Subcutaneous abdominal adipose tissue (tissue), 5 donors: ENCODE measurements around the gene SOBP.

Experiments used
- H3K27ac ChIP-seq: one replicate; pipeline ENCODE4 v1.7.0; 2013; ENCODE audit warnings: low read depth, mild to moderate bottlenecking, inconsistent platforms, low read length, moderate library complexity
- H3K27me3 ChIP-seq, 5 donors: one replicate each; pipeline ENCODE4 v1.7.0; 2013; ENCODE audit warnings: low read length in 5 of 5, inconsistent platforms in 1 of 5; ENCODE audit not compliant: control insufficient read depth in 5 of 5, insufficient read depth in 4 of 5
- H3K36me3 ChIP-seq, 5 donors: one replicate each; pipeline ENCODE4 v1.7.0; 2013; ENCODE audit warnings: low read length in 5 of 5; ENCODE audit not compliant: control insufficient read depth in 5 of 5, insufficient read depth in 5 of 5
- H3K4me1 ChIP-seq, 5 donors: one replicate each; pipeline ENCODE4 v1.7.0; 2013; ENCODE audit warnings: low read length in 5 of 5, mild to moderate bottlenecking in 3 of 5, moderate library complexity in 1 of 5; ENCODE audit not compliant: control insufficient read depth in 5 of 5, insufficient read depth in 5 of 5
- H3K4me3 ChIP-seq, 5 donors: one replicate each; pipeline ENCODE4 v1.7.0; 2013; ENCODE audit warnings: low read length in 5 of 5, low read depth in 1 of 5
- H3K9ac ChIP-seq, 5 donors: one replicate each; pipeline ENCODE4 v1.7.0; 2013; ENCODE audit warnings: low read length in 5 of 5, mild to moderate bottlenecking in 4 of 5, moderate library complexity in 3 of 5
- H3K9me3 ChIP-seq, 5 donors: one replicate each; pipeline ENCODE4 v1.7.0; 2013; ENCODE audit warnings: low read length in 5 of 5; ENCODE audit not compliant: control insufficient read depth in 5 of 5
- donor health status: healthy.
- donor health status: healthy.
- donor health status: healthy.
- donor health status: healthy.
- donor health status: healthy.

SOBP gene

DNA sequence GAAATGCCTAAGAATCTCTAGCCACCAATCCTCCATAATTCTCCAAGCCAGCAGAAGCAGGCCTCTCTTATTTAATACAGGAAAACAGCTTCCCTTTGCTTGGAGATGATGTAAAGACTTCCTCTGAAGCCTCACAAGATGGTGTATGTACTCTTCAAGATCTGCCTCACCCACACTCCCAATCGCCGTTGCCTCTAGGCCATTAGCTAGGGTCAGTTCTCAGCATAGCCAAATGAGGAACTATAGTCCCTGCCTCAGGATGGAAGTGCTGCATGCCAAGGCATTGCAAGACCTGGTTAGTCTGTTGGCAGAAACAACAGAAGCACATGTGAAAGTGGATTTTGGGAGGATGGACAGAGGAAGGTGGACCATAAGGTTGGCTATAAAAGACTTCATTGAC lies 195.1 kb downstream of the SOBP start:
- H3K27ac ChIP-seq: no peak overlapping the region
- H3K9ac ChIP-seq: no peak overlapping the region
- peaks cover 0 to 9% (median 4%) of the 10 kb centered on the region in 5 donors for H3K27me3 ChIP-seq
- no peak overlapping the region for H3K4me3 ChIP-seq
- peaks cover 0 to 13% (median 5%) of the 10 kb centered on the region in 5 donors for H3K9me3 ChIP-seq
- peaks cover 0 to 7% (median 2%) of the 10 kb centered on the region in 5 donors for H3K4me1 ChIP-seq
- no peaks in the 10 kb centered on the region for H3K36me3 ChIP-seq

DNA sequence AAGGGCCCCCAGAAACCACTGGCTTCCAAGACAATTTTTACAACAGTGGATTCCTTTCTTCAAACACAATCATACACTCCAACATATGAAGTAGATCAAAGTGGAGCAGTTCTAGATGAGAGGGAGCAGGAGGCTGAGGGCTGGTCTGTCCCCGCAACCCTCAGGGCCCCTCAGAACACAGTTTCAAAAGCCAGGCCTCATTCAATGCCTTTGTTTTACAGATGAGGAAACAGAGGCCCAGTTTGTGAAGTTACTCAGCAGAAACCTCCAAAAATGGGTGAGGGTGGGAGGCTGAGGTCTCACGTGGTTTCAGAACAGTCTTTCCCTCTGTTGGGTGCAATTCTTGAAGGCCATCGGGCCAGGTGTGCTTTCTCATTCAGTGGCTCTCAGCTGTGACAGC lies 199.3 kb downstream of the SOBP start:
- Histone ChIP-seq H3K27ac (no peak overlapping the region), H3K9ac (no peak overlapping the region), H3K27me3 (peaks cover 0 to 15% (median 4%) of the 10 kb centered on the region in 5 donors), H3K4me3 (no peak overlapping the region), H3K36me3 (no peaks in the 10 kb centered on the region), H3K9me3 (peaks cover 0 to 6% (median 0%) of the 10 kb centered on the region in 5 donors), H3K4me1 (peaks cover 2 to 18% (median 6%) of the 10 kb centered on the region in 5 donors)

DNA sequence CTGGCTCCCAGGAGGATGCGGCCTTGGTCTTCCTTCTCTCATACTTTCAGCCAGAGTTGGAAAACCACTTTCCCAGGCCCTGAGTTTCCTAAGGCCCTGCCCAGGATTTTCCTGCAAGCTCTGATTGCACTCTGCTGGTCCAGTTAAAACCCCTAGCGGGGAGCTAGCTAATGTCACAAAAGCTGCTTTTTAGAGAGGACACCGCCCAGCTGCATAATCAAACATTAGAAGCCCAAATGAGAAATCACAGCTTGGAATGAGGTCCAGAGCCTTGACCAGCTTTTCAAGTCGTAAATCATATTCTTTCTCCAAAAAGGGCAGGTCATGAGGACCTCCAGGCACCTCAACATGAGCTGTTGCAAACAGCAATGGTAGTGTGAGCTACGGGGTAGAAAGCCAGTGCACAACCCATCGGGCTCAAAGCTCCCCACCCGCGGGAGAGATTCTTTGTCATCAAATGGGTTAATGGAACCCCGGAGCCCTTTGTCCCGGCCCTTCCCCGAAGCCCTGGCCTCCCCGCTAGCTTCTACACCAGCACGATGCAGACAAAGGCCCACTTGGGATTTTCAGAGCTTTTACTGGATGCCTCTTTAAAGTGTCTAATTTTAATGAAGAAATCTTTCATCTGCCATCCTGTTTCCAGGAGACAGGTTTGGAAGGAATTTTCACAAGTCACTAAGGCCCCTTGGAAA lies 200.2 kb downstream of the SOBP start:
- no peak overlapping the region for H3K9ac ChIP-seq
- no peak overlapping the region for H3K4me3 ChIP-seq
- peaks cover 2 to 18% (median 6%) of the 10 kb centered on the region in 5 donors for H3K4me1 ChIP-seq
- H3K27ac ChIP-seq: no peak overlapping the region
- peaks cover 0 to 5% (median 0%) of the 10 kb centered on the region in 5 donors for H3K9me3 ChIP-seq
- H3K27me3 ChIP-seq: peaks cover 0 to 15% (median 4%) of the 10 kb centered on the region in 5 donors
- H3K36me3 ChIP-seq: no peaks in the 10 kb centered on the region

DNA sequence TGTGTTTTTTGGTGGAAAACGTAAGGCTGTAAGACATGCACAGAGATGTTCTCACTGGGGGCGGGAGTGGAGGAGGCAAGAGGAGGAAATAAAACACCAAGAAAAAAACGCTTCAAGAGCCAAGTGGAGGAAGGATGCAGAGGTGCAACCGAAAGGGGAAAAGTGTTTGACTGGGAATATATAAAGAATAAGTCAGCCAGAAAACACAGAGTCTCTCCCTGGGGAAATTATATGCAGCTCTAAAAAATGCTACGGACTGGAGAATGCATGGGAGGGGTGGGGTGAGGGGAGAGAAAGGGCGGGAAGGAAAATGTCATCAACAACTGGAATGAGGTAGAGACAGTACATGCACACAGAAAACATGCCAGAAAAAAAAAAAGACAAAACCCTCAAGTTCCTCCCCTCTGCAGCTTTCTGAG lies 200.7 kb downstream of the SOBP start:
- Histone ChIP-seq H3K36me3 (no peaks in the 10 kb centered on the region), H3K27ac (no peak overlapping the region), H3K9me3 (peaks cover 0 to 4% (median 0%) of the 10 kb centered on the region in 5 donors), H3K9ac (no peak overlapping the region), H3K27me3 (peaks cover 0 to 15% (median 4%) of the 10 kb centered on the region in 5 donors), H3K4me3 (no peak overlapping the region), H3K4me1 (peaks cover 2 to 18% (median 6%) of the 10 kb centered on the region in 5 donors)

DNA sequence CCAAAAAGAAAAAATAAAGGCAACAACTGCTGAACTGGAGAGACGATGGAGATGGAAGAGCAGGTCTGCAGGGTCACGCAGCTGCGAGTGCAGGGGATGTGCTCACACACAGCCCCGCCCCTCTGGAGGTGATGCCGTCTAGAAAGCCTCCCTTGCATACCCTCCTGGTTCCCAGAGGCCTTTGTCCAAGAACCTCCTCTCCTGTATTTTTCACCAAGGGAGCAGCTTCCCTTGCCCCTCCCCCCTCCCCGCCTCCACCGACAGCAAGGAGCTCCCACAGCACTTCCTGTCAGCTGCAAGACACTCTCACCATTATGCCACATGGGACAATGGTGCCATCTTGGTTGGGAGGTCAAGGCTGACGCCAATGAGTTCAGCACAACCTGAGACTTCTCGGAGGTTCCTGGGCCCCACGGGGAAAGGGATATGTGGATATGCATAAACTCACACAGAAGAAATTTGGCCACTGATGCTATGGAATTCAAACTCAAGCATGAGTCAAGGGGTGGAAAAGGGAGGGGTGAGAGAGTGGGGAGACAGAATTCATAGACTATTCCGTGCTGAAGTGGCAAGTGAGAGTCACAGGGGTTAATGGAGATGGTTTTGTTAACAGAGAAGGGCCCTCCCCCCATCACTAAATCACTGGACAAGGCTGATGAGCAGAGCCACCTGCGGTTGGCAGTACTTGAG lies 201.3 kb downstream of the SOBP start:
- H3K36me3 ChIP-seq: no peaks in the 10 kb centered on the region
- H3K27me3 ChIP-seq: peaks cover 0 to 15% (median 4%) of the 10 kb centered on the region in 5 donors
- H3K4me3 ChIP-seq: no peak overlapping the region
- H3K9me3 ChIP-seq: peaks cover 0 to 4% (median 0%) of the 10 kb centered on the region in 5 donors
- H3K9ac ChIP-seq: no peak overlapping the region
- H3K4me1 ChIP-seq: peaks cover 2 to 18% (median 6%) of the 10 kb centered on the region in 5 donors
- H3K27ac ChIP-seq: no peak overlapping the region

DNA sequence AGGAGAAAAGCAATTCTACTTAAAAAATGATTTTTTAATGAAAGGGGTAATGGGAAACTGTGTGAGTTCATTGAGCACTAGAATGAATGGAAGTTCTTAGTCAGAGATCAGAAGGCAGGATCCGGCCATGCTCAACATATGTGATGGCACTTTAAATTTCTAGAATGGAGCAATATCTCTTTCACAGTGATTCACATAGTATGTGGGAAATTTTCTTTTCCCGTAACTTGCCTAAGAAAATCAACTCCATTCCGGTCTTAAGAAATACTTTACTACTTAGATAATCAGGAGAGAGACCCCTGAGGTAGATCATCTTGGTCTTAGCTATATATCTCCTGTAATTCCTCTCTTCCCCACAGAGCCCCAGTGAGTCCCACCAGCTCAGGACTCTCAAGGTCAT lies 202.4 kb downstream of the SOBP start:
- Histone ChIP-seq H3K27ac (no peak overlapping the region), H3K4me1 (peaks cover 2 to 18% (median 6%) of the 10 kb centered on the region in 5 donors), H3K9ac (no peak overlapping the region), H3K4me3 (no peak overlapping the region), H3K27me3 (peaks cover 0 to 15% (median 4%) of the 10 kb centered on the region in 5 donors), H3K36me3 (no peaks in the 10 kb centered on the region), H3K9me3 (peaks cover 0 to 4% (median 0%) of the 10 kb centered on the region in 5 donors)

DNA sequence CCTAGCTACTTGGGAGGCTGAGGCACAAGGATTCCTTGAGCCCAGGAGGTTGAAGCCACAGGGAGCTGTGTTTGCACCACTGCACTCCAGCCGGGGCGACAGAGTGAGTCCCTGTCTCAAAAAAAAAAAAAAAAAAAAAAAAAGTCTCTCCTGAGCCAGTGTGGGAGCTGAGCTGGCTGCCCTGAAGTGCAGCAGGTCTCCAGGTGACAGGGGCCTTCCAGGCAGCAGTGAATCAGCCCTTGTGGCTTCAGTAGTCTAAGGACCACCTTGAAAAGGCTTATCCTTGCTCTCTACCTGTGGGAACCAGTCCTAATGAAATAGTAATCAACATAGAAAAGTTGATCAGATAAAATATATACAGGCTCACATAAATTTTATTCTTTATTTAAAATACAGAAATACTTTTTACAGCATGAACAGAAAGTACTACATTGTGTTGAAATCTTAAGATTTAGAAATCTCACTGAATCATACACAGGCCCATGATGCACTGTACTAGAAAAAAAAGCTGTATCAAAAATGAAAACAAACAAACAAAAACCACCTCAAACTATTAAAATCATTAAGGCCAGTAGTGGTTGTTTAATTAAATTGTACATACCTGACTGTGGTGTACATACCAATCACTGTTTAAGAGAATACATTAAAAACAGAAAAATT lies 205.3 kb downstream of the SOBP start:
- Histone ChIP-seq H3K27ac (no peak overlapping the region), H3K4me1 (peaks cover 0 to 9% (median 6%) of the 10 kb centered on the region in 5 donors), H3K36me3 (no peaks in the 10 kb centered on the region), H3K27me3 (peaks cover 0 to 7% (median 5%) of the 10 kb centered on the region in 5 donors), H3K4me3 (no peak overlapping the region), H3K9me3 (peaks cover 0 to 4% (median 0%) of the 10 kb centered on the region in 5 donors), H3K9ac (no peak overlapping the region)

DNA sequence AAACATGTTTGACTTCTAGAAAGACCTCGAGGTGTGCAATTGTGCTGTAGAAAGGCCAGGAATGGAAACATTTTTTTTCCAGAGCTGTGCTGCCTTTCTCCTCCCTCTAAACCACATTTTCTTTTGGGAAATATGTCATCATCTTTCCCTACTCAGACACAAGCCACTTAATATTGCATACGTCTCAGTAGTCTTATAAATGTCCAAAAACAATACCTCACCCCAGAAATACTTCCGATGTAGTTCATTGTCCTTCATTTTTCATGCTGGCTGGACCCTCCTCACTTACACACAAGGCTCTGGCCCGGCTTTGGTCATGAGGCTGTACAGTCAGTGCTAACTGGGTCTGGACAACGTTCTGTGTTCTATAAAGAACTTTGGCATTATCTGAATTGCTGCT lies 207.8 kb downstream of the SOBP start:
- H3K9ac ChIP-seq: no peak overlapping the region
- H3K4me3 ChIP-seq: no peak overlapping the region
- H3K27ac ChIP-seq: no peak overlapping the region
- H3K9me3 ChIP-seq: peaks cover 0 to 4% (median 0%) of the 10 kb centered on the region in 5 donors
- no peaks in the 10 kb centered on the region for H3K4me1 ChIP-seq
- H3K36me3 ChIP-seq: no peaks in the 10 kb centered on the region
- H3K27me3 ChIP-seq: peaks cover 0 to 8% (median 2%) of the 10 kb centered on the region in 5 donors

DNA sequence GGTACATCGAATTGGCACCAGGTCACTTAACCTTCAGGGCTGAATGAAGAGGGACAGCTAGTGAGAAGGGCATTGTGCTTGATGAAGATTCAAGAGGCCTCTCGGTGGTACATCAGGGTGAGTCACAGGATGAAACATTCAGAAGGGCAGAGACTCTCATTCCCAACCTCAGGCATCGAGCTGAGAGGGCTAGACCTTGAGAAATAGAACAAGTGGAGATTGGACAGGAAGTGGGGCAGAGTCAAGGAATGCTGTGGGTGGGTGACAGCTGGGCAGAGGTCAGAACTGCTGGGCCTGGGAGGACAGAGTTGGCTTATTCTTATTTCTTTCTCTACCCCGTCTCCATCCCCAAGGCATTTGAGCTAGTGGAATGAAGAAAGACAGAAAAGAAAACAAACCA lies 208.2 kb downstream of the SOBP start:
- Histone ChIP-seq H3K36me3 (no peaks in the 10 kb centered on the region), H3K9me3 (peaks cover 0 to 4% (median 0%) of the 10 kb centered on the region in 5 donors), H3K27ac (no peak overlapping the region)

More for the DNA sequence above, 208.2 kb downstream of the SOBP start:
- Histone ChIP-seq H3K9ac (no peak overlapping the region), H3K4me3 (no peak overlapping the region), H3K27me3 (peaks cover 0 to 8% (median 2%) of the 10 kb centered on the region in 5 donors), H3K4me1 (no peaks in the 10 kb centered on the region)
